Measurements from ENCODE around the gene FASTK.

- TF ChIP-seq GATA2 (IDR thresholded peaks at IDR 0.05; ENCODE audit: low read depth, low read length) (no peak), GATA3 (IDR thresholded peaks at IDR 0.05; ENCODE audit: low read depth, low read length) (no peak)
Observed at GRCh38 chr7:151088019-151088855, 7.6 kb upstream of the FASTK start.

Measured in SH-SY5Y (cell line).